ENCODE measurements around the gene RNASEH1.
"Not testable (repeated sequence)": the region's sequence is repeated elsewhere in the genome, so short reads cannot be mapped to it uniquely, and the experiment has no call there.

Gene RNASEH1

DNA sequence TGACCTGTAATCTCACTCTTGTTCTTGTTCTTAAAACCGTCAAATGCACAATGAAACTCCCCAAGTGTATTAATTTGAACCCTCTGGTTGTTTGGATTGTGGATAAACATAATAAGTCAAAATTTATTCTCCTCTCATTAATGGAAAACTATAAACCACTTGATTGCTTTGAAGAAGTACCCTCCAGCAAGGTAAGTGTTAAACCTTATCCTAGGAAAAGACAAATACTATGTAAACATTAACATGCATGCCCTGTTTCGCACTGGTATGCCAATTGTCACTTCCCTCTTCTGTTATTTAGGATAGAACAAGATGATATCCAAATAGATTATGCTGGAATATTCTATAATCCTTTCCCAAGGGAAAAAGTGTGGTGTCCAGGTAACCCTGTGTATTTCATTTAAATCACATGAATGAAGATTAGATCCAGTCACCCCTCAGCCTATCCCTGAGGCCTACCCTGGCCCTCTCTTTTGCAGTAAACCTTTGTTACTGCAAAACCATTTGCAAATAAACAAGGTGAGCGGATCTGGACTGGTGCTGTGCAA, 40.1 kb downstream of the RNASEH1 start:
- no peak for DNase-seq

DNA sequence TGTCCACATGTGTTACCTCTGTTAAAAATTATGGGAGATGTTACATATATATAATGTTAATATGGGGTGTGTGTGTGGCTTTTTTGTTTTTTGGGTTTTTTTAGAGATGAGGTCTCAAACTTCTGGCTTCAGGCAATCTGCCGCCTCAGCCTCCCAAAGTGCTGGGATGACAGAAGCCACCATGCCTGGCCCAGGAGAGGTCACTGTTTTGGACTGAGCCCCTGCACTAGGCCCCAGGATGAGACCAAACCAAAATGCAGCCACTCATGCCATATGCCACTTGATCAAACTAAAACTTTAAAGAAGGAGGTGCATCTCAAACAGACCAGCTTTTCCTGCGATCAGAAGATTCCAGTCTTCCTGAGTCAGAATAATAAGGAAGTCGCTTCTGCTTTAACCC, 41.3 kb downstream of the RNASEH1 start:
- no peak for DNase-seq

DNA sequence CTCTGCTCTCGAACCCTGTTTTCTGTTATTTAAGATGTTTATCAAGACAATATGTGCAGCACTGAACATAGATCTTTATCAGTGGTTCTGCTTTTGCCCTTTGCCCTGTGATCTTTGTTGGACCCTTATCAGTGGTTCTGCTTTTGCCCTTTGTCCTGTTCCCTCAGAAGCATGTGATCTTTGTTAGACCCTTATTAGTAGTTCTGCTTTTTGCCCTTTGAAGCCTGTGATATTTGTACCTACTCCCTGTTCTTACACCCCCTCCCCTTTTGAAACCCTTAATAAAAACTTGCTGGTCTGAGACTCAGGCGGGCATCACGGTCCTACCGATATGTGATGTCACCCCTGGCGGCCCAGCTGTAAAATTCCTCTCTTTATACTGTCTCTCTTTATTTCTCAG, 42.7 kb downstream of the RNASEH1 start:
- not testable (repeated sequence) for DNase-seq

DNA sequence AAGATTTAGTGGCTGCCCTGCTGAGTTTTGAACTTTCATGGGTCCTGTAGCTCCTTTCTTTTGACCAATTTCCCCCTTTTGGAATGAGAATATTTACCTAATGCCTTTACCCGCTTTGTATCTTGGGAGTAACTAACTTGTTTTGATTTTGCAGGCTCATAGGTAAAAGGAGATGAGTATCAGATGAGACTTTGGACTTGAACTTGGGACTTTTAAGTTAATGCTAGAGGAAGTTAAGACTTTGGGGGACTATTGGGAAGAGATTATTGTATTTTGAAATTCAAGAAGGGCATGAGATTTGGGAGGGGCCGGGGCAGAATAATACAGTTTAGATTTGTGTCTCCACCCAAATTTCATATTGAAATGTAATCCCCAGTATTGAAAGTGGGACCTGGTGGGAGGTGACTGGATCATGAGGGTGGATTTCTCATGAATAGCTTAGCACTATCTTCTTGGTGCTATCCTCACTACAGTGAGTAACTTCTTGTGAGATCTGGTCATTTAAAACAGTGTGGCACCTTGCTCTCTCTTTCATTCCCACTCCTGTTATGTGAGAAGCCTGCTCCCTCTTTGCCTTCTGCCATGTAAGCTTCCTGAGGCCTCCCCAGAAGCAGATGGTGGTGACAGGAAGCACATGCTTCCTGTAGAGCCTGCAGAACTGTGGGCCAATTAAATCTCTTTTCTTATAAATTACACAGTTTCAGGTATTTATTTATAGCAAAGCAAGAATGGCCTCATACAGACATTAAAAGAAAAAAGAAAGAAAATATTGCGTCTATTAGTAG, 44.9 kb downstream of the RNASEH1 start:
- no peak for DNase-seq

DNA sequence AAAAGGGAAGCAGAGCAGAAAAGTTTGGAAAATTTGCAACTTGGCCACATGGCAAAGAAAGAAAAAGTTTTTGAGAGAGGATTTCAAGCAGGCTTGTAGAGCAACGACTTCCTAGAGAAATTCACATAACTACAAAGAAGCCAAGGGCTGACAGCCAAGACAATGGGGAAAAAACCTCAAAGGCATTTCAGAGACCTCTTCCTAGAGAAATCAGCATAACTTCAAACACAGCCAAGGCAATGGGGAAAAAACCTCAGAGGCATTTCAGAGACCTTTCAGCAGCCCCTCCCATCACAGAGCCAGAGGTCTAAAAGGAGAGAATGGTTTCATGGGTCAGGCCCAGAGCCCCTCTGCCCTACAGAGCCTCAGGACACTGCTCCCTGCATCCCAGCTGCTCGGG, 46.0 kb downstream of the RNASEH1 start:
- no peak for DNase-seq

DNA sequence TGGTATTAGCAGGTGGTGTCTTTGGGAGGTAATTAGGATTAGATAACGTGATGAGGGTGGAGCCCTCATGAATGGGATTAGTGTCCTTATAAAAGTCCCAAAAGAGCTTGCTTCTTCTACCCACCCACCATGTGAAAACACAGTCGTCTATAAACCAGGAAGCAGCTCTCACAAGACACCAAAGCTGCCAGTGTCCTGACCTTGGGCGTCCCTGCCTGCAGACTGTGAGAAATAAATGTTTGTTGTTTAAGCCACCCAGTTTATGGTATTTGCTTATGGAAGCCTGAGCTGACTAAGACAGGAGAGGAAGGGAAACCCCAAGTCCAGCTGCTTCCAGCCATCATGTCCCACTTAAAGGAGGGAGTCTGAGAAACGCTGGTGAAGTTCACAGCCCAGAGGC, 52.4 kb downstream of the RNASEH1 start:
- DNase-seq: no peak

DNA sequence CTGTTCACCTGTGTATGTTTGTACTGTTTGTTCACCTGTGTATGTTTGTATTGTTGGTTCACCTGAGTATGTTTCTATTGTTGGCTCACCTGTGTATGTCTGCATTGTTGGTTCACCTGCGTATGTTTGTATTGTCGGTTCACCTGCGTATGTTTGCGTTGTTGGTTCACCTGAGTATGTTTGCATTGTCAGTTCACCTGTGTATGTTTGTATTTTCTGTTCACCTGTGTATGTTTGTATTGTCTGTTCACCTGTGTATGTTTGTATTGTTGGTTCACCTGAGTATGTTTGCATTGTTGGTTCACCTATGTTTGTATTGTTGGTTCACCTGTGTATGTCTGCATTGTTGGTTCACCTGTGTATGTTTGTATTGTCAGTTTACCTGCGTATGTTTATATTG, 53.4 kb downstream of the RNASEH1 start:
- no peak for DNase-seq

DNA sequence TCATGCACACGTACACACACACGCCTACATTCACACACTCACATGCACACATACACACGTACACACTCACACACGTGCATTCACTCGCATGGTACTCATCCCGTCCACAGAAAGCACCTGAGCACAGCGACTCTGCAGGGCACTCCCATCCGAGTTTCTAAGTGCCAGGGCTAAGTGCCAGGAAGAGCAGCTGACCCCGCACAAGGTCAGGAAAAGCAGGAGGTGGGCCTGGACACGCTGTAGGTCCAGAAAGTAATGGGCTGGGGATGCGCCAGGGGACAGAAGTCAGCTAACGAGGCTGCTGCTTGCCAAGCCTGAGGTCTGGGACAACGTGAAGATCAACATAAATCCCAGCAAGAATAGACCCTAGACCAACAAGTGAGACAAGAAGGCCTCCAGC, 54.6 kb downstream of the RNASEH1 start:
- no peak for DNase-seq

DNA sequence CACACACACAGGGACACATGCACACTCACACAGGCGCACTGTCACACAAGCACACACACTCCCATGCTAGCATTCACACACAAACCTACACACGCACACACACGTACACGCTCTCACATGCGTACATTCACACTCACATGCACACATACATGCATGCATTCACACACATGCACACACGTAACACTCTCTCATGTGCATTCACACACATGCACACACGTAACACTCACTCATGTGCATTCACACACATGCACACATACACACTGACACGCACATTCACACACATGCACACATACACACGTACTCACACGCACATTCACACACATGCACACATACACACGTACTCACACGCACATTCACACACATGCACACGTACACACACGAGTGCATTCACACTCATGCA, 55.1 kb downstream of the RNASEH1 start:
- no peak for DNase-seq

DNA sequence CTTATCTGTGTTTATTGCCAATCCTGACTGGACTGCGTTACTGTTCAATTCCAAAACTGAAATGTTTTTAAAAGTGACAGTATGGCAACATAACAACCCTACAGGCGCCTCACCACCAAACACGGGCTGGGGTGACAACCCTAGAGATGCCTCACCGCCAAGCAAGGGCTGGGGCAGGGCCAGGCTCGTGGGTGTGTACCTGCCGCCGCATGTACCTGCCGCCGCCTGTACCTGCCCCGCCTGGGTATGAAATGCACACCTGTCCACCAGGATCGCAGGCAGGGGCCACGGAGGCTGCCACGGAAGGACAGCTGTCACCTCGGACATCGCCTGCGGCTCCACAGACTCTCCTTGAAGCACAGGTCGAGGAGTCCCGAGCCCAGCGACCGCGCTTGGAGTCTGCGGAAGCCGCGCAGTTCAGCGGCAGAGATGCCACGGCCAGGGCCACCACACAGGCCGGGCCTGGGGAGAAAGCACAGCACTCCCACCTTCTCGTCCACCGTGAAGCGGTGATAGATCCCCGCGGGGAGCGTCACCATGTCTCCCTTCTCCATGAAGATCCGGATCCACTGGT, 57.7 kb downstream of the RNASEH1 start:
- no peak for DNase-seq

DNA sequence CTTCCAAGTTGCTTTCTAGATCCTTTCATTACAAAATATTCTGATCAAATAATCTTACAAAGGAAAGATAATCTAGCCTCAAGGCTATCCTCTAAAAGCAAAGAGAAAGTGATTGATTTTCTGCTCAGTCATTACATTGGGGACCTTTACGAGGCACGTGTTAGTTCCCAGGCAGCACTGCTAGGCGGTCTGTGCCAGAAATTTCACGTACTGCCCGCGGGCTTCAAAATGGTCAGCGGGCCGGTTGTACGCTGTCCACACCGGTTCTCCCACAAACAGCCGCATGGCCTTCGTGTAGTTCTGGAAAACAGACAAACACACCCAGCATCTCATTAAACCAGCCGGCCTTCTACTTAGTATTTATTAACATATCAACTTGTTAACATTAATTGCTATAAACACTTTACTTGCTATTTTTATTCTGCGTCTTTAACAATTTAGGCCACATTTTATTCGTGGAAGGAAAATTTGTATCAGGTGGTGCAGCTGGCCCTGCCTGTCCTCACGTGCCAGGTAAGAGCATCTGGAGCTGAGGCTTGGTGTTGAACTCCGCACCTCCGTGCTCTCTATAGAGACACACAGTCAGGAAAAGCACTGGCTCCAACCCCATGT, 59.2 kb downstream of the RNASEH1 start:
- DNase-seq: no peak

DNA sequence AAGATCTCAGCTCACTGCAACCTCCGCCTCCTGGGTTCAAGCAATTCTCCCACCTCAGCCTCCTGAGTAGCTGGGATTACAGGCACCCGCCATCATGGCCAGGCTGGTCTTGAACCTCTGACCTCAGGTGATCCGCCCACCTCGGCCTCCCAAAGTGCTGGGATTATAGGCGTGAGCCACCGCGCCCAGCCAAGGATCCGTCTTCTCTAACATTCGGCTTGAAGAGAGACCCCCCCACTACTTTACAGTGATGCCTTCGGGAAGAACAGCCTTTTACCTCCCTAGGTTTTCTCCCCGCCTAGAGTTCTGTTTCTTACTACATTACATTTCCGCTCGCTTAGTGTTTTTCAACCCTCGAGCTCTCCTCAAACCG, 61.4 kb downstream of the RNASEH1 start:
- not testable (repeated sequence) for DNase-seq
